ENCODE data around the gene CNPPD1.
"Not testable (repeated sequence)": the region's sequence is repeated elsewhere in the genome, so short reads cannot be mapped to it uniquely, and the experiment has no call there.

CNPPD1 gene

GRCh38 chr2:219209236-219210195 is 32.8 kb upstream of the CNPPD1 start:
- TF ChIP-seq POLR2A (IDR thresholded peaks at IDR 0.05; ENCODE audit: low read depth, low read length) (no peak), POLR2AphosphoS5 (IDR thresholded peaks at IDR 0.05; ENCODE audit: low read depth, low read length) (no peak), SPI1 (IDR thresholded peaks at IDR 0.05; ENCODE audit: low read depth, low read length) (no peak), POU2F2 (IDR thresholded peaks at IDR 0.05; ENCODE audit: low read depth, low read length) (no peak), PAX5 (IDR thresholded peaks at IDR 0.05; ENCODE audit: insufficient read depth, low read length, severe bottlenecking) (no peak), TAF1 (IDR thresholded peaks at IDR 0.05; ENCODE audit: low read depth, low read length) (no peak)
- DNase-seq (ENCODE audit: insufficient read length, low spot score): no peak
- no peak for FAIRE-seq

GRCh38 chr2:219207884-219208740 is 31.4 kb upstream of the CNPPD1 start:
- DNase-seq (ENCODE audit: insufficient read length, low spot score) (no peak), FAIRE-seq (no peak)
- TF ChIP-seq TAF1 (IDR thresholded peaks at IDR 0.05; ENCODE audit: low read depth, low read length): no peak
- TF ChIP-seq PAX5 (IDR thresholded peaks at IDR 0.05; ENCODE audit: insufficient read depth, low read length, severe bottlenecking): no peak
- no peak for TF ChIP-seq POU2F2 (IDR thresholded peaks at IDR 0.05; ENCODE audit: low read depth, low read length)
- no peak for TF ChIP-seq POLR2A (IDR thresholded peaks at IDR 0.05; ENCODE audit: low read depth, low read length)
- no peak for TF ChIP-seq SPI1 (IDR thresholded peaks at IDR 0.05; ENCODE audit: low read depth, low read length)
- no peak for TF ChIP-seq POLR2AphosphoS5 (IDR thresholded peaks at IDR 0.05; ENCODE audit: low read depth, low read length)

- TF ChIP-seq SPI1 (IDR thresholded peaks at IDR 0.05; ENCODE audit: low read depth, low read length) (no peak), POLR2AphosphoS5 (IDR thresholded peaks at IDR 0.05; ENCODE audit: low read depth, low read length) (no peak), POU2F2 (IDR thresholded peaks at IDR 0.05; ENCODE audit: low read depth, low read length) (no peak), PAX5 (IDR thresholded peaks at IDR 0.05; ENCODE audit: insufficient read depth, low read length, severe bottlenecking) (no peak), TAF1 (IDR thresholded peaks at IDR 0.05; ENCODE audit: low read depth, low read length) (no peak), POLR2A (IDR thresholded peaks at IDR 0.05; ENCODE audit: low read depth, low read length) (no peak)
- DNase-seq (ENCODE audit: insufficient read length, low spot score) (no peak), FAIRE-seq (no peak)
Observed at GRCh38 chr2:219207134-219207883, 30.6 kb upstream of the CNPPD1 start.

GRCh38 chr2:219206328-219207133 is 29.8 kb upstream of the CNPPD1 start, which contains the start of gene ZFAND2B:
ZFAND2B (plus strand) TSS chr2:219206782; CDS start chr2:219206988, 206 bp downstream.
- DNase-seq (ENCODE audit: insufficient read length, low spot score): peak; percentile 99
- peak; percentile 96 for FAIRE-seq
- peak; percentile 96 for TF ChIP-seq POLR2AphosphoS5 (IDR thresholded peaks at IDR 0.05; ENCODE audit: low read depth, low read length)
- peak; percentile 74 for TF ChIP-seq POU2F2 (IDR thresholded peaks at IDR 0.05; ENCODE audit: low read depth, low read length)
- TF ChIP-seq POLR2A (IDR thresholded peaks at IDR 0.05; ENCODE audit: low read depth, low read length): peak; percentile 96
- TF ChIP-seq TAF1 (IDR thresholded peaks at IDR 0.05; ENCODE audit: low read depth, low read length): peak; percentile 92
- peak; percentile 10 for TF ChIP-seq PAX5 (IDR thresholded peaks at IDR 0.05; ENCODE audit: insufficient read depth, low read length, severe bottlenecking)
- TF ChIP-seq SPI1 (IDR thresholded peaks at IDR 0.05; ENCODE audit: low read depth, low read length): no peak

GRCh38 chr2:219205981-219206327 is 29.2 kb upstream of the CNPPD1 start:
- DNase-seq (ENCODE audit: insufficient read length, low spot score) (no peak), FAIRE-seq (no peak)
- TF ChIP-seq POU2F2 (IDR thresholded peaks at IDR 0.05; ENCODE audit: low read depth, low read length): no peak
- no peak for TF ChIP-seq POLR2AphosphoS5 (IDR thresholded peaks at IDR 0.05; ENCODE audit: low read depth, low read length)
- no peak for TF ChIP-seq TAF1 (IDR thresholded peaks at IDR 0.05; ENCODE audit: low read depth, low read length)
- no peak for TF ChIP-seq SPI1 (IDR thresholded peaks at IDR 0.05; ENCODE audit: low read depth, low read length)
- TF ChIP-seq POLR2A (IDR thresholded peaks at IDR 0.05; ENCODE audit: low read depth, low read length): no peak
- no peak for TF ChIP-seq PAX5 (IDR thresholded peaks at IDR 0.05; ENCODE audit: insufficient read depth, low read length, severe bottlenecking)

- no peak for DNase-seq (ENCODE audit: insufficient read length, low spot score)
- TF ChIP-seq POU2F2 (IDR thresholded peaks at IDR 0.05; ENCODE audit: low read depth, low read length): no peak
- TF ChIP-seq POLR2A (IDR thresholded peaks at IDR 0.05; ENCODE audit: low read depth, low read length): no peak
- no peak for TF ChIP-seq TAF1 (IDR thresholded peaks at IDR 0.05; ENCODE audit: low read depth, low read length)
- no peak for TF ChIP-seq POLR2AphosphoS5 (IDR thresholded peaks at IDR 0.05; ENCODE audit: low read depth, low read length)
- no peak for TF ChIP-seq PAX5 (IDR thresholded peaks at IDR 0.05; ENCODE audit: insufficient read depth, low read length, severe bottlenecking)
- no peak for TF ChIP-seq SPI1 (IDR thresholded peaks at IDR 0.05; ENCODE audit: low read depth, low read length)
- no peak for FAIRE-seq
Observed at GRCh38 chr2:219205165-219205538, 28.4 kb upstream of the CNPPD1 start.

GRCh38 chr2:219204425-219205164 is 27.9 kb upstream of the CNPPD1 start:
- FAIRE-seq (no peak), DNase-seq (ENCODE audit: insufficient read length, low spot score) (no peak)
- TF ChIP-seq POU2F2 (IDR thresholded peaks at IDR 0.05; ENCODE audit: low read depth, low read length) (no peak), SPI1 (IDR thresholded peaks at IDR 0.05; ENCODE audit: low read depth, low read length) (no peak), POLR2AphosphoS5 (IDR thresholded peaks at IDR 0.05; ENCODE audit: low read depth, low read length) (no peak), POLR2A (IDR thresholded peaks at IDR 0.05; ENCODE audit: low read depth, low read length) (no peak), TAF1 (IDR thresholded peaks at IDR 0.05; ENCODE audit: low read depth, low read length) (no peak), PAX5 (IDR thresholded peaks at IDR 0.05; ENCODE audit: insufficient read depth, low read length, severe bottlenecking) (no peak)

GRCh38 chr2:219201331-219201730 is 24.6 kb upstream of the CNPPD1 start:
- DNase-seq (ENCODE audit: insufficient read length, low spot score); FAIRE-seq: not testable (repeated sequence)

- not testable (repeated sequence) for DNase-seq (ENCODE audit: insufficient read length, low spot score); FAIRE-seq
Observed at GRCh38 chr2:219200502-219201326, 24.0 kb upstream of the CNPPD1 start.

Measured in GM12891 (cell line).